B cell (primary cell): Measurements from ENCODE around the gene CD109. TPM values are rescaled to one million over a fixed set of nuclear protein-coding genes. Genes with fewer than 3 reads are reported as not detected.

Experiments used
- ATAC-seq: fragments of 200-7000 bp; cut with Tn5 transposase; one replicate; pipeline ENCODE4 v1.10.0; 2021; ENCODE audit warnings: low read depth, mild to moderate bottlenecking, moderate number of reproducible peaks, moderate library complexity
- CTCF ChIA-PET: fragments of 350-600 bp; sonication (Branson Sonifier 250); formaldehyde crosslinking; loops from one replicate; lab custom pipeline; 2021; ENCODE audit warnings: antibody characterized with exemption, inconsistent platforms; lab: Charles Lee
- POLR2A ChIA-PET: fragments of 350-600 bp; sonication (Branson Sonifier 250); formaldehyde crosslinking; loops from one replicate; lab custom pipeline; 2021; ENCODE audit warnings: antibody characterized with exemption; lab: Charles Lee
- DNase-seq: peaks from one replicate; pipeline ENCODE4 v3.0.0; 2013
- H2AFZ ChIP-seq: 2 replicates; pipeline ENCODE4 v1.6.1; 2012; ENCODE audit warnings: mild to moderate bottlenecking, low read depth, low read length; ENCODE audit not compliant: insufficient read depth, poor library complexity, severe bottlenecking
- H3K27ac ChIP-seq, 2 donors: 1 replicate in 1 of 2; 2 replicates in 1 of 2; pipeline ENCODE4 v1.5.1; 2012 to 2013; ENCODE audit warnings: low read length in 2 of 2, mild to moderate bottlenecking in 2 of 2, moderate library complexity in 1 of 2
- H3K27me3 ChIP-seq, 4 experiments: fragments of 200-600 bp in 1 of 4; sonication (generic) in 1 of 4; replicated peaks in 1 of 4; 1 replicate in 2 of 4; 2 replicates in 2 of 4; pipeline versions ENCODE4 v1.6.1 to v1.7.0; 2013 to 2016; ENCODE audit warnings: low read length in 3 of 4, mild to moderate bottlenecking in 2 of 4, mixed read lengths in 1 of 4, moderate library complexity in 1 of 4; ENCODE audit not compliant: insufficient read depth in 4 of 4, control insufficient read depth in 3 of 4; ENCODE audit errors: control extremely low read depth in 1 of 4
- H3K36me3 ChIP-seq, 2 experiments: replicated peaks in 1 of 2; 1 replicate in 1 of 2; 2 replicates in 1 of 2; pipeline versions ENCODE4 v1.6.1 to v1.7.1; 2013; ENCODE audit warnings: low read length in 1 of 2; ENCODE audit not compliant: insufficient read depth in 2 of 2, control insufficient read depth in 1 of 2; ENCODE audit errors: control extremely low read depth in 1 of 2, extremely low read depth in 1 of 2
- H3K4me1 ChIP-seq, 2 donors: fragments of 200-600 bp in 1 of 2; sonication (generic) in 1 of 2; 1 replicate in 1 of 2; 2 replicates in 1 of 2; pipeline versions ENCODE4 v1.5.1 to v1.6.1; 2013 to 2017; ENCODE audit warnings: low read length in 2 of 2; ENCODE audit not compliant: control insufficient read depth in 2 of 2, insufficient read depth in 2 of 2
- H3K4me2 ChIP-seq: replicated peaks from 2 replicates; pipeline ENCODE3; 2012; ENCODE audit warnings: mild to moderate bottlenecking, low read depth, low read length; ENCODE audit not compliant: poor library complexity, severe bottlenecking
- H3K4me3 ChIP-seq, 5 experiments: fragments of 200-600 bp in 1 of 5; sonication (generic) in 1 of 5; 1 replicate in 3 of 5; 2 replicates in 2 of 5; pipeline versions ENCODE4 v1.5.1 to v1.7.0; 2011 to 2016; ENCODE audit warnings: low read length in 4 of 5, mild to moderate bottlenecking in 4 of 5, low read depth in 2 of 5, control low read depth in 1 of 5, moderate library complexity in 1 of 5; ENCODE audit not compliant: insufficient read depth in 1 of 5; ENCODE audit errors: control extremely low read depth in 1 of 5, extremely low read depth in 1 of 5
- H3K79me2 ChIP-seq: fragments of 200-600 bp; sonication (generic); one replicate; pipeline ENCODE4 v1.6.0; 2016; ENCODE audit warnings: low read length; ENCODE audit not compliant: control insufficient read depth, insufficient read depth
- H3K9ac ChIP-seq: fragments of 200-600 bp; sonication (generic); 2 replicates; pipeline ENCODE4 v1.6.1; 2017; ENCODE audit warnings: mild to moderate bottlenecking, low read length, moderate library complexity
- H3K9me3 ChIP-seq, 3 donors: one replicate each; pipeline versions ENCODE4 v1.6.1 to v1.7.1; 2013; ENCODE audit warnings: low read length in 2 of 3; ENCODE audit not compliant: control insufficient read depth in 2 of 3, insufficient read depth in 1 of 3; ENCODE audit errors: control extremely low read depth in 1 of 3
- H4K20me1 ChIP-seq: 2 replicates; pipeline ENCODE4 v1.6.0; 2012; ENCODE audit warnings: mild to moderate bottlenecking, low read length; ENCODE audit not compliant: insufficient read depth, control insufficient read depth, poor library complexity, severe bottlenecking
- H3K27ac Mint-ChIP-seq: one replicate; pipeline ENCODE4 v1.8.0; 2021; ENCODE audit warnings: mixed read lengths
- H3K27me3 Mint-ChIP-seq: one replicate; pipeline ENCODE4 v1.8.0; 2021; ENCODE audit warnings: mixed read lengths
- H3K4me1 Mint-ChIP-seq: one replicate; pipeline ENCODE4 v1.8.0; 2021; ENCODE audit warnings: mixed read lengths
- H3K4me3 Mint-ChIP-seq: one replicate; pipeline ENCODE4 v1.8.0; 2021; ENCODE audit warnings: mixed read lengths
- H3K9me3 Mint-ChIP-seq: one replicate; pipeline ENCODE4 v1.8.0; 2022; ENCODE audit warnings: mixed read lengths; ENCODE audit not compliant: insufficient read depth
- EZH2 ChIP-seq: IDR thresholded peaks from 2 replicates; pipeline ENCODE4 v1.6.1; 2012; ENCODE audit warnings: borderline replicate concordance, low read depth, mild to moderate bottlenecking, moderate library complexity, low read length; ENCODE audit not compliant: insufficient read depth, poor library complexity, severe bottlenecking
- WGBS: methylation state at CpG from one replicate; pipeline ENCODE4 v1.1.5; 2013; ENCODE audit warnings: missing lambda C conversion rate; ENCODE audit not compliant: insufficient coverage; 5-methylcytosine and 5-hydroxymethylcytosine counted together
- intact Hi-C: fragments of 100-400 bp; cut with micrococcal nuclease; formaldehyde crosslinking; loops from one replicate; pipeline ENCODE4 v1.10.0; 2022
- polyA plus RNA-seq: library from polyadenylated mRNA; depleted of rRNA; stranded (reverse); fragments of >200 nt; gene quantifications from 2 replicates; pipeline ENCODE4 v1.2.3, GENCODE V29; 2012
- total RNA-seq, 2 donors: library from RNA; stranded (reverse); fragments of 120-200 nt in 1 of 2; gene quantifications; 1 replicate in 1 of 2; 2 replicates in 1 of 2; pipeline versions ENCODE4 v1.2.3 to v1.2.4, GENCODE V29; 2013 to 2022
- TF ChIP-seq, protein P1 (sequence below): fragments of 200-600 bp; IDR thresholded peaks from one replicate; pipeline ENCODE4 v1.8.0; 2022; ENCODE audit warnings: antibody characterized with exemption, mild to moderate bottlenecking

Gene CD109
- total and polyA plus RNA-seq, 2 donors (not counting 1 experiment from before 2014, with no cell fraction given): 0.15 TPM; not detected in 1

DNA sequence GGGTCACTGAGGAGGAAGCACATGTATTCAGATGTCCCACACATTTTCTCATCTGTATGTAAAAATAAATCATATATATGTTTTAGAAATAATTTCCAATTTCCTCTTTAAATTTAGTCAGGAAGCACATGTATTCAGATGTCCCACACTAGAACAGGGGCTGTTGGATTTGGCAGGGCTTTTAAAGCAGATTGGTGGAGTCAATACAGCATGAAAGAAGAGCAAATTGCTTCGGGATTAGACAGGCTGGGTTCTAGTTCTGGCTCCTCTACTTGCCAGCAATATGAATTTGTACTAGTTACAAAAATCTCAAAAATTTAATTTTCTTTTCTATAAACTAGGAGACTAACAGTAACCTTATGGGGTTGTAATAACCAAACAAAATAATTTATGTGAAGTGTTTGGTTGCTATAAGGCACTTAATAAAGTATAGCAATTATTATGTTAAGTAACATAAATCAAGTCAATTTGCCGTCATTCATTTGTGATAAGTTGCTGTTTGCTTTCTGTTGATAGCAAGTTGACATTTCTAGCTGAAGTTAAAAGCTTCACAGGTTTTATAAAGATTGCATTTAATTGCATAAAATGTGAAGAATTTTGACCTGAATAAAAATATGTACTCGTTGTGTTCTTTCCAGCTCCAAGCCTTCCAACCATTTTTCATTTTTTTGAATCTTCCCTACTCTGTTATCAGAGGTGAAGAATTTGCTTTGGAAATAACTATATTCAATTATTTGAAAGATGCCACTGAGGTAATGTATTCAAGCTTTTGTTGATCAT, 88.9 kb downstream of the CD109 start:
- Histone ChIP-seq H3K27ac (no peak overlapping the region), H4K20me1 (no peaks in the 10 kb centered on the region), H3K9ac (no peak overlapping the region), H3K36me3 (no peaks in the 10 kb centered on the region), H3K79me2 (no peaks in the 10 kb centered on the region), H3K4me2 (no peak overlapping the region), H3K4me3 (no peak overlapping the region), H3K27me3 (no peaks in the 10 kb centered on the region), H2AFZ (no peak overlapping the region), H3K4me1 (no peaks in the 10 kb centered on the region), H3K9me3 (no peaks in the 10 kb centered on the region)
- H3K27ac Mint-ChIP-seq: no peak overlapping the region
- CTCF ChIA-PET: no interaction called here
- ATAC-seq (no peak), DNase-seq (no peak)
- POLR2A ChIA-PET: no interaction called here
- intact Hi-C loops: no loop called here
- H3K9me3 Mint-ChIP-seq: no peaks in the 10 kb centered on the region
- no peak overlapping the region for H3K4me3 Mint-ChIP-seq
- H3K27me3 Mint-ChIP-seq: no peaks in the 10 kb centered on the region
- no CpG with 5 or more reads among the region's 3 CpGs for WGBS
- no peak for TF ChIP-seq EZH2
- TF ChIP-seq, protein P1, sequence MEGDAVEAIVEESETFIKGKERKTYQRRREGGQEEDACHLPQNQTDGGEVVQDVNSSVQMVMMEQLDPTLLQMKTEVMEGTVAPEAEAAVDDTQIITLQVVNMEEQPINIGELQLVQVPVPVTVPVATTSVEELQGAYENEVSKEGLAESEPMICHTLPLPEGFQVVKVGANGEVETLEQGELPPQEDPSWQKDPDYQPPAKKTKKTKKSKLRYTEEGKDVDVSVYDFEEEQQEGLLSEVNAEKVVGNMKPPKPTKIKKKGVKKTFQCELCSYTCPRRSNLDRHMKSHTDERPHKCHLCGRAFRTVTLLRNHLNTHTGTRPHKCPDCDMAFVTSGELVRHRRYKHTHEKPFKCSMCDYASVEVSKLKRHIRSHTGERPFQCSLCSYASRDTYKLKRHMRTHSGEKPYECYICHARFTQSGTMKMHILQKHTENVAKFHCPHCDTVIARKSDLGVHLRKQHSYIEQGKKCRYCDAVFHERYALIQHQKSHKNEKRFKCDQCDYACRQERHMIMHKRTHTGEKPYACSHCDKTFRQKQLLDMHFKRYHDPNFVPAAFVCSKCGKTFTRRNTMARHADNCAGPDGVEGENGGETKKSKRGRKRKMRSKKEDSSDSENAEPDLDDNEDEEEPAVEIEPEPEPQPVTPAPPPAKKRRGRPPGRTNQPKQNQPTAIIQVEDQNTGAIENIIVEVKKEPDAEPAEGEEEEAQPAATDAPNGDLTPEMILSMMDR: no peak
- H3K4me1 Mint-ChIP-seq: no peaks in the 10 kb centered on the region

DNA sequence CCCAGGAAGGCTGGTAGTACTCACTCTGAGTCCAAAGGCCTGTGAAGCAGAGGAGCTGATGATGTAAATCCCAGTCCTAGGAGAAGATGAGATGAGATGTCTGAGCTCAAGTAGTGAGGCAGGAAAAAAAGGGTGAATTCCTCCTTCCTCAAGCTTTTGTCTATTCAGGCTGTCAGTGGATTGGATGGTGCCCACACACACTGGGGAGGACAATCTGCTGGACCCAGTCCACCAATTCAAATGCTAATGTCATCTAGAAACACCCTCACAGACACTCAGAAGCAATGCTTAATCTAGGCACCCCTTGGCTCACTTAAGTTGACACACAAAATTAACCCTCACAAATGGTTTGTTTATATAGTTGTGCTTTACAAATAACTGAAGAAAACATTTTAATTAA, 94.6 kb downstream of the CD109 start:
- no peak overlapping the region for H3K27ac ChIP-seq
- no peaks in the 10 kb centered on the region for H3K79me2 ChIP-seq
- H3K4me3 Mint-ChIP-seq: no peak overlapping the region
- no peak for DNase-seq
- H4K20me1 ChIP-seq: no peaks in the 10 kb centered on the region
- no peak overlapping the region for H3K27ac Mint-ChIP-seq
- H3K27me3 Mint-ChIP-seq: no peaks in the 10 kb centered on the region
- no peak overlapping the region for H2AFZ ChIP-seq
- H3K9me3 Mint-ChIP-seq: no peaks in the 10 kb centered on the region
- ChIA-PET CTCF (no interaction called here), POLR2A (no interaction called here)
- no peak overlapping the region for H3K9ac ChIP-seq
- no peak overlapping the region for H3K4me2 ChIP-seq
- ATAC-seq: no peak
- no peaks in the 10 kb centered on the region for H3K9me3 ChIP-seq
- H3K4me1 ChIP-seq: no peaks in the 10 kb centered on the region
- no peaks in the 10 kb centered on the region for H3K4me1 Mint-ChIP-seq
- intact Hi-C loops: no loop called here
- no peak overlapping the region for H3K4me3 ChIP-seq
- H3K27me3 ChIP-seq: no peaks in the 10 kb centered on the region
- no peaks in the 10 kb centered on the region for H3K36me3 ChIP-seq
- TF ChIP-seq EZH2: no peak
- TF ChIP-seq, protein P1: no peak
